Fibroblast of villous mesenchyme (primary cell): Measurements from ENCODE around the gene DUSP8. TPM values are rescaled to one million over a fixed set of nuclear protein-coding genes. Genes with fewer than 3 reads are reported as not detected.
"Not testable (repeated sequence)": the region's sequence is repeated elsewhere in the genome, so short reads cannot be mapped to it uniquely, and the experiment has no call there.

Source experiments
- DNase-seq: peaks from one replicate; pipeline ENCODE4 v3.0.0-alpha.2; 2010; ENCODE audit warnings: low read depth
- H3K4me3 ChIP-seq: 2 replicates; pipeline ENCODE4 v1.5.1; 2011; ENCODE audit warnings: low read depth, mild to moderate bottlenecking, low read length
- total RNA-seq: library from RNA; depleted of rRNA; stranded (reverse); fragments of >200 nt; gene quantifications from 2 replicates; pipeline ENCODE4 v1.2.3, GENCODE V29; 2012
- TF ChIP-seq, protein P1 (sequence below): IDR thresholded peaks from 2 replicates; pipeline ENCODE4 v1.5.1; 2012; ENCODE audit warnings: low read depth, mild to moderate bottlenecking, low read length; ENCODE audit not compliant: insufficient read depth

The DUSP8 gene
- total RNA-seq, 1 donor: 0.86 TPM

DNA sequence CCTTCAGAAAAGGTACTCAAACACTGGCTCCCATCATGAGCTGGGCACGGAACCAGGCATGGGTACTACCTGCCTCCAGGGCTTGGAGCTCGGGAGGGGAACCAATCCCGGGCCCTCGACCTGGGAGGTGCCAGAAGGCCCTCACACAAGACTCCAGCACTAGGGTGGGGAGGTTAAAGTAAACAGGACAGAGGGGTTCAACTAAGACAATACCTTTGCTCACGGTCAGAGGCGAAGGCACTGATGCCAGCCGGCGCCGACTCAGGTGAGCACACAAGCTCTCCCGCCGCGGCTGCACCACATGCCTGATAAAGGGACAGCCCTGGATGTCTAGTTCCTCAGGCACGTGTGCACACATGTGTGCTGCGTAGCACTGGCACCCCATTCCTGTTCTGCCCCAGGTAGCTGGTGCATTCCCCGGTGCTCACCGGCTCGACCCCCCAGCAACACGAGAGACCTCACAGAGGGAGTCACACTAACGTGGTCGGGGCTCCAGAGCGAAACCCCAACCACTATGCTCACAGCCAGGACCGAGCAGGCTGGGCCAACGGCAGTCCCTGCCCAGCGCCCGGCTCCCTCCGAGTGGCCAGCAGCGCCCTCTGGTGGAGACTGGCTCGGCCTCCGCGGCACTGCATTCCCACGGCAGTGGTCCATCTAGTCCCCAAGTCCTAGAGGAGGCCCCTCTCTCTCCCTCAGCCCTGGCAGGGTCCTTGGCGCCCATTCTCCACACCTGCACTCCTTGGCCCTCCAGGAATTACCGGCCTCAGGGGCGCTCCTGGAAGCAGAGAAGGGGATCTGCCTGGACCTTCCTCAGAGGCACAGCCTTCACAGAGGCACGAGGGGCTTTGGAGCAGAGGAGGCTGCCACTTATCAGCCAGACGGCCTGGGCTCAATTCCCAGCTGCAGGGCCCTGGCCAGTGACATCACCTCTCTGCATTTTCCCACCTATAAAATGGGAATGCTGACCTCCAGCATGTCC is 56.7 kb downstream of the DUSP8 start:
- DNase-seq: peak; percentile 54
- H3K4me3 ChIP-seq: no peak overlapping the region
- TF ChIP-seq, protein P1, sequence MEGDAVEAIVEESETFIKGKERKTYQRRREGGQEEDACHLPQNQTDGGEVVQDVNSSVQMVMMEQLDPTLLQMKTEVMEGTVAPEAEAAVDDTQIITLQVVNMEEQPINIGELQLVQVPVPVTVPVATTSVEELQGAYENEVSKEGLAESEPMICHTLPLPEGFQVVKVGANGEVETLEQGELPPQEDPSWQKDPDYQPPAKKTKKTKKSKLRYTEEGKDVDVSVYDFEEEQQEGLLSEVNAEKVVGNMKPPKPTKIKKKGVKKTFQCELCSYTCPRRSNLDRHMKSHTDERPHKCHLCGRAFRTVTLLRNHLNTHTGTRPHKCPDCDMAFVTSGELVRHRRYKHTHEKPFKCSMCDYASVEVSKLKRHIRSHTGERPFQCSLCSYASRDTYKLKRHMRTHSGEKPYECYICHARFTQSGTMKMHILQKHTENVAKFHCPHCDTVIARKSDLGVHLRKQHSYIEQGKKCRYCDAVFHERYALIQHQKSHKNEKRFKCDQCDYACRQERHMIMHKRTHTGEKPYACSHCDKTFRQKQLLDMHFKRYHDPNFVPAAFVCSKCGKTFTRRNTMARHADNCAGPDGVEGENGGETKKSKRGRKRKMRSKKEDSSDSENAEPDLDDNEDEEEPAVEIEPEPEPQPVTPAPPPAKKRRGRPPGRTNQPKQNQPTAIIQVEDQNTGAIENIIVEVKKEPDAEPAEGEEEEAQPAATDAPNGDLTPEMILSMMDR: peak; percentile 94

DNA sequence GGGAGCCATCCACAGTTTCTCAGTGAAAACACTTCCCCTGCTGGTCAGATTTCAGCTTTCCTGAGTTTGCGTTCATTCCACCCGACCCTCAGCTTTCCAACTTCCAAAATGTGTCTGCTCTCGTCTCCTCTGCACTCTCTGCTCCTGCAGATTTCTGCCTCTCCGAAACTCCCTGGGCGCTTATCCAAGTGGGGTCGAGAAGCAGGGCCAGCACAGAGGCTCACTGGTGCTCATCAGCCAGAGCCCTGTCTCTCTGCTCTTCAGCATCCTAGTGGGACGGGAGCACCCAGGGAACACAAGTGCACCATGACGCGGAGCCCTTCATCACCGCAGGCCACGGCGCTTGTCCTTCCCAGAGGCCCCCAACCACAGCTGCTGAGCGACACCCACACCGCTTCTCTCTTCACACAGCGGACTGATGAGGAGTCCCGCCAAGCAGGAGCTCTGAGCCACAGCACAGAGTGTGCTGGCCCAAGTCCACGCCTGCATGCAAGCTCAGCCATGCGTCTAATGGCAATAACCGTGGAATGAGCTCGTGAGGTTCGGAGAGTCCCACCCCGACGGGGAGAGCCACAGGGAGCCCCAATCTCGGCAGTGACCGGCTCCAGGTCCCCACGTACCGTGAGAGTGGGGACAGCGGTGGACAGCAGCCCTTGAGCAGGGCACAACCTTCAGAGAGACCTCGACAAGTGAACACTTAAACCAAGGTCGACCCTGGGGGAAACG is 57.6 kb downstream of the DUSP8 start:
- no peak for DNase-seq
- H3K4me3 ChIP-seq: no peak overlapping the region
- TF ChIP-seq, protein P1: no peak

DNA sequence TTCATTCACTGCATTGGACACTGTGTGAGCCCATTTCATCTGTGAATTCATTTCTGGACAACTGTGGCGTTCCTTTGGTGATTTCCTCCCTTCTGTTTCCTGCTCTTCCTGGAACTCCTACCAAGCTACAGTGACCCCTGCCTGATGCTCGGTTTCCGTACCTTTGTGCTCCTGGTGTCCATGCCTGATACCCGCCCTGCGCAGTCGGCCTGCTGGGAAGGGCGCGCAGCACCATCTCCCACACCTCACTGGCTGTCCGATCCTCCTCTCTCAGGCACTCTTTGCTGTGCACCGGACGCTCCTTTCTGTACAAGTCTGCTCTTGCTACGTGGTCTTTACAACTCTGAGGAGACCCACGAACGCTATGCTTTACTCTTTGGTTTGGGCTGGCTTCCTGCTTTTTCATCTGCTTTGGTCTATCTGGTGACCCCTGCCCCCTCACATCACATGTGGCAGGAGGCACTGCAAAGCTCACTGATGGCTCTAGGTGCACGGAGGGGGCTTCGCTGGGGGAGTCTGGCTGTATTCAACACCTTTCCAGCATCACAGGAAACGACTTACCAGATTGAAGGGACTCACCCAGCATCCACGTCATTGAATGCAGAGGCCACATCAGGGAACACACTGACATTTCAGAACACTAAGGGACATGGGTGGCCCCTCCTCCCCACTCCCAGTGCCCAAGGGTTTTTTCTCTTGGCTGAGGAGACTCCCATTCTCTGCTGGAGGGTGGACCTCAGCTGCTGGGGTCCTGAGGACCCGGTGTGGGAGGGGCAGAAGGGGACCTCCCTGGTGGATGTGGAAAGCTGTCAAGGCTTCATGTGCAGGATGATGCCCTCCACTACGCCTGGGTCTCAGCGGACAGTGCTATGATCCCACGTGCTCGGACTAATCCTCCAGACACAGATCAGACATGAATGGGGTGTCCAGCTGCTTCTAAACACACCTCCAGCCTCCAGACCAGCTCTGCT is 58.5 kb downstream of the DUSP8 start:
- no peak for DNase-seq
- TF ChIP-seq, protein P1: no peak
- no peak overlapping the region for H3K4me3 ChIP-seq

DNA sequence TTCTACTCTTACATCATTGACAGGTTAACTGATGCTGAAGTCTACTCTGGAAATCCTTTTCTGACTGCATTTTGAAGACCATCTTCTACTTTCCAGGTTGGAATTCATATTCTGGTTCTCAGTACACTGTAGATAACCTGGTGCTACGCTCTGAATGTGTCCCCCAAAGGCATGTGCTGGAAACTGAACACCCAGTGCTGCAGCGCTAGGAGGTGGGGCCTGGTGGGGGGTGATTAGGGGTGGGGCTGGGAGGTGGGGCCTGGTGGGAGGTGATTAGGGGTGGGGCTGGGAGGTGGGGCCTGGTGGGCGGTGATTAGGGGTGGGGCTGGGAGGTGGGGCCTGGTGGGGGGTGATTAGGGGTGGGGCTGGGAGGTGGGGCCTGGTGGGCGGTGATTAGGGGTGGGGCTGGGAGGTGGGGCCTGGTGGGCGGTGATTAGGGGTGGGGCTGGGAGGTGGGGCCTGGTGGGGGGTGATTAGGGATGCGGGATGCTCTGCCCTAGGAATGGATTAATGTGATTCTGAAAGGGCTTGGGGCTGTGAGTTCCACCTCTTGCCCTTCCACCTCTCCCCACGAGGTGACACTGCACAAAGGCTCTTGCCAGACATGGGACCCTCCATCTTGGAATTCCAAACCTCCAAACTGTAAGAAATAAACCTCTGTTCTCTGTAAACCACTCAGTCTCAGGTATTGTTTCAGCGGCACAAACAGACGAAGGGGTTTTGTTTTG is 59.4 kb downstream of the DUSP8 start:
- DNase-seq: not testable (repeated sequence)

DNA sequence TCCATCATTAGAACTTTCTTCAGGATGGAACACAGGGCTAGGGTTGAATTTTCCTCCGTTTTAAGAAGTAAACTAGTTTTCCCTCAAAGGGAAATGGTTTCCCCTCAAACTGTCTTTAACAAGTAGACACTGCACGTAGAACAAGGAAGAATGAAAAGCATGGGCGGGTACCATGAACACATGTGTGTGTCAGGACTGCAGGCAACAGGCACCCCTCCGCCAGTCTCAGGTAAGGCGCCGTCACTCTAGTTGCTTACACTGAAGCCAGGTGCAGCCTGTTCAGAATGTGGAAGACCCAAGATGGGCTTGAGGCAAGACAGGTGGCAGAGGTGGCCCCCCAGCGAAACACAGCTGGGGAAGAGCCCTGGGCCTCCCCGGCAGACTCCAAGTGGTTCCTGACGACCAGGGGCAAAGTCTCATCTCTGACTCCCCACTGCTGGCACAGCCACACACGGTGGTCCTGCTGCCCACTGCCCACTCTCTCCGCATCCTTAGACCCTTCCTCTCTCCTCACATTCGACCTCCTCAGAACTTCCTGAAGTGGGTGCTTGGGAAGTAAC is 60.1 kb downstream of the DUSP8 start:
- H3K4me3 ChIP-seq: no peak overlapping the region
- TF ChIP-seq, protein P1: no peak
- DNase-seq: no peak

More for the DNA sequence above, 59.4 kb downstream of the DUSP8 start:
- H3K4me3 ChIP-seq: not testable (repeated sequence)

DNA sequence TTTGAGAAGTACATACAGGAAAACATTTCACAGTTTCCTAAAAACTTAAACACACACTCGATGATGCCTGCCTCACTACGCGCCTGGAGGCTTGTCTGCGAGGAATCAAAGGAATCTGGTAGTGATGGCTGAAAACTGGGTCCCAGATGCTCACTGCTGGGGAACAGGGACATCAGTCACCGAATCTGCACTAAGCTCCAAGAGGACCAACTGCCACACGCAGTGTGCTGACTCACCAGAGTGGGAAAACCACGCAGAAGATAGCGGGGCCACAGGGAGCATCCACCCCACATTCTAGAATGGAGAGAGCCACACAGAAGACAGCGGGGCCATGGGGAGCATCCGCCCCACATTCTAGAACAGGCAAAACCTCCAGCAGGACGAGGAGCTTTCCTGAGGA is 61.1 kb downstream of the DUSP8 start:
- TF ChIP-seq, protein P1: no peak
- no peak for DNase-seq
- H3K4me3 ChIP-seq: no peak overlapping the region

DNA sequence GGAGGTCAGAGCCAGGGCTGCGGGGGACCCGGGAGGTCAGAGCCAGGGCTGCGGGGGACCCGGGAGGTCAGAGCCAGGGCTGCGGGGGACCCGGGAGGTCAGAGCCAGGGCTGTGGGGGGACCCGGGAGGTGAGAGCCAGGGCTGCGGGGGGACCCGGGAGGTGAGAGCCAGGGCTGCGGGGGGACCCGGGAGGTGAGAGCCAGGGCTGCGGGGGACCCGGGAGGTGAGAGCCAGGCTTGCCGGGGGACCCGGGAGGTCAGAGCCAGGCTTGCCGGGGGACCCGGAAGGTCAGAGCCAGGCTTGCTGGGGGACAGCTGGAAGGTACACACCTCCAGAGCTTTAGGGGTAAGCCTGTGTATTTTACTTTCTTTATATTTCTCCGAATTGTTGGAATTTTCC is 61.7 kb downstream of the DUSP8 start:
- DNase-seq, H3K4me3 ChIP-seq: not testable (repeated sequence)
